SK-N-SH treated with all-trans-retinoic acid at 6 μM for 48 hours (cell line): Measurements from ENCODE around the gene C4orf36.

ENCODE experiments used
- ARNTL ChIP-seq: fragments of 450-650 bp; formaldehyde crosslinking; IDR thresholded peaks from 2 replicates; pipeline ENCODE4 v1.5.0; 2020; ENCODE audit warnings: low read depth, mild to moderate bottlenecking, moderate library complexity, borderline replicate concordance
- CSDC2 ChIP-seq: fragments of 250-450 bp; sonication (Bioruptor Pico); IDR thresholded peaks from 2 replicates; pipeline ENCODE4 v1.5.0; 2020; ENCODE audit warnings: mild to moderate bottlenecking, moderate library complexity
- GLIS3 ChIP-seq: fragments of 250-450 bp; sonication (Bioruptor Pico); IDR thresholded peaks from 2 replicates; pipeline ENCODE4 v1.5.0; 2020; ENCODE audit warnings: mild to moderate bottlenecking, moderate library complexity
- OSR1 ChIP-seq: fragments of 250-450 bp; sonication (Bioruptor Pico); IDR thresholded peaks from 2 replicates; pipeline ENCODE4 v1.8.0; 2022; ENCODE audit warnings: moderate library complexity, mild to moderate bottlenecking, inconsistent platforms
- RARB ChIP-seq: fragments of 250-450 bp; sonication (Bioruptor Pico); IDR thresholded peaks from 2 replicates; pipeline ENCODE4 v1.8.0; 2021; ENCODE audit warnings: mild to moderate bottlenecking, moderate library complexity
- TCF4 ChIP-seq: fragments of 250-450 bp; sonication (Bioruptor Pico); IDR thresholded peaks from 2 replicates; pipeline ENCODE4 v1.8.0; 2021; ENCODE audit warnings: mild to moderate bottlenecking, moderate library complexity, borderline replicate concordance
- ZFP30 ChIP-seq: fragments of 450-650 bp; formaldehyde crosslinking; IDR thresholded peaks from 2 replicates; pipeline ENCODE4 v1.5.0; 2022; ENCODE audit warnings: mild to moderate bottlenecking, moderate library complexity
- ZNF8 ChIP-seq: fragments of 450-650 bp; formaldehyde crosslinking; IDR thresholded peaks from 2 replicates; pipeline ENCODE4 v1.5.0; 2020; ENCODE audit warnings: mild to moderate bottlenecking, moderate library complexity
- TF ChIP-seq, protein P1 (sequence below): fragments of 250-450 bp; sonication (Bioruptor Pico); IDR thresholded peaks from 2 replicates; pipeline ENCODE4 v1.8.0; 2020; ENCODE audit warnings: mild to moderate bottlenecking, moderate library complexity, borderline replicate concordance

DNA sequence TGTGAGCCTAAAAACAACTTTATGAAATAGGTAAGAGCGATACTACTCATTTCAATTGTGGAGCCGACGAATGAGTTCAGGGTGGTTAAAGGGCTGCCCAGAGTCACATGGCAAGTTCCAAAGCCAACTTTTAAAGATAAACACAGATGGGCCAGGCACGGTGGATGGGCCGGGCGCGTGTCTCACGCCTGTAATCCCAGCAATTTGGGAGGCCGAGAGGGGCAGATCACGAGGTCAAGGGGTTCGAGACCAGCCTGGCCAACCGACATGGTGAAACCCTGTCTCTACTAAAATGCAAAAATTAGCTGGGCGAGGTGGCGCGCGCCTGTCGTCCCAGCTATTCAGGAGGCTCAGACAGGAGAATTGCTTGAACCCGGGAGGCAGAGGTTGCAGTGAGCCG, 914 bp upstream of the C4orf36 start:
- no peak for TF ChIP-seq OSR1 (CRISPR knock-in tag)
- no peak for TF ChIP-seq RARB
- no peak for TF ChIP-seq CSDC2 (CRISPR knock-in tag)
- TF ChIP-seq, protein P1, sequence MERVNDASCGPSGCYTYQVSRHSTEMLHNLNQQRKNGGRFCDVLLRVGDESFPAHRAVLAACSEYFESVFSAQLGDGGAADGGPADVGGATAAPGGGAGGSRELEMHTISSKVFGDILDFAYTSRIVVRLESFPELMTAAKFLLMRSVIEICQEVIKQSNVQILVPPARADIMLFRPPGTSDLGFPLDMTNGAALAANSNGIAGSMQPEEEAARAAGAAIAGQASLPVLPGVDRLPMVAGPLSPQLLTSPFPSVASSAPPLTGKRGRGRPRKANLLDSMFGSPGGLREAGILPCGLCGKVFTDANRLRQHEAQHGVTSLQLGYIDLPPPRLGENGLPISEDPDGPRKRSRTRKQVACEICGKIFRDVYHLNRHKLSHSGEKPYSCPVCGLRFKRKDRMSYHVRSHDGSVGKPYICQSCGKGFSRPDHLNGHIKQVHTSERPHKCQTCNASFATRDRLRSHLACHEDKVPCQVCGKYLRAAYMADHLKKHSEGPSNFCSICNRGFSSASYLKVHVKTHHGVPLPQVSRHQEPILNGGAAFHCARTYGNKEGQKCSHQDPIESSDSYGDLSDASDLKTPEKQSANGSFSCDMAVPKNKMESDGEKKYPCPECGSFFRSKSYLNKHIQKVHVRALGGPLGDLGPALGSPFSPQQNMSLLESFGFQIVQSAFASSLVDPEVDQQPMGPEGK (CRISPR knock-in tag), result no peak
- no peak for TF ChIP-seq TCF4 (CRISPR knock-in tag)
- TF ChIP-seq ZNF8 (CRISPR knock-in tag), result no peak
- TF ChIP-seq ARNTL (CRISPR knock-in tag), result no peak
- TF ChIP-seq GLIS3 (CRISPR knock-in tag), result no peak
- no peak for TF ChIP-seq ZFP30 (CRISPR knock-in tag)
